Naive thymus-derived CD4-positive, alpha-beta T cell (primary cell): Measurements from ENCODE around the gene RAPGEF4. TPM values are rescaled to one million over a fixed set of nuclear protein-coding genes. Genes with fewer than 3 reads are reported as not detected.
"Not testable (repeated sequence)": the region's sequence is repeated elsewhere in the genome, so short reads cannot be mapped to it uniquely, and the experiment has no call there.

Experiments
- ATAC-seq: fragments of 150-1000 bp; cut with Tn5 transposase; 2 replicates; pipeline ENCODE4 v1.10.0; 2021; ENCODE audit warnings: mild to moderate bottlenecking, moderate library complexity
- CTCF ChIA-PET: fragments of 350-600 bp; sonication (Branson Sonifier 250); formaldehyde crosslinking; loops from one replicate; lab custom pipeline; 2021; ENCODE audit warnings: antibody characterized with exemption; lab: Charles Lee
- POLR2A ChIA-PET: fragments of 350-600 bp; sonication (Branson Sonifier 250); formaldehyde crosslinking; loops from one replicate; lab custom pipeline; 2021; ENCODE audit warnings: antibody characterized with exemption, inconsistent platforms; lab: Charles Lee
- DNase-seq, 9 donors: peaks; one replicate each; pipeline versions ENCODE4 v3.0.0 to v3.0.0-alpha.2; 2020 to 2022; ENCODE audit warnings: mixed read lengths in 1 of 9
- H3K27ac ChIP-seq: one replicate; pipeline ENCODE4 v1.7.0; 2013; ENCODE audit warnings: mild to moderate bottlenecking, low read depth, low read length, moderate library complexity
- H3K27me3 ChIP-seq, 2 donors: one replicate each; pipeline ENCODE4 v1.7.0; 2013; ENCODE audit warnings: low read length in 2 of 2, mild to moderate bottlenecking in 2 of 2, moderate library complexity in 2 of 2; ENCODE audit not compliant: control insufficient read depth in 2 of 2, insufficient read depth in 2 of 2
- H3K36me3 ChIP-seq, 3 experiments: 1 replicate in 2 of 3; 2 replicates in 1 of 3; pipeline ENCODE4 v1.7.0; 2013; ENCODE audit warnings: low read length in 3 of 3, mild to moderate bottlenecking in 3 of 3, moderate library complexity in 1 of 3; ENCODE audit not compliant: insufficient read depth in 3 of 3, control insufficient read depth in 2 of 3
- H3K4me1 ChIP-seq, 2 donors: one replicate each; pipeline ENCODE4 v1.7.0; 2013; ENCODE audit warnings: low read length in 2 of 2, mild to moderate bottlenecking in 2 of 2, moderate library complexity in 1 of 2; ENCODE audit not compliant: control insufficient read depth in 2 of 2, insufficient read depth in 2 of 2
- H3K4me3 ChIP-seq: 2 replicates; pipeline ENCODE4 v1.7.0; 2013; ENCODE audit warnings: mild to moderate bottlenecking, low read length
- H3K9me3 ChIP-seq, 3 experiments: 1 replicate in 2 of 3; 2 replicates in 1 of 3; pipeline ENCODE4 v1.7.0; 2013; ENCODE audit warnings: low read length in 3 of 3; ENCODE audit not compliant: control insufficient read depth in 2 of 3
- H3K27ac Mint-ChIP-seq, 9 donors: one replicate each; pipeline ENCODE4 v1.8.0; 2020 to 2022; ENCODE audit warnings: mixed read lengths in 9 of 9, mild to moderate bottlenecking in 8 of 9, moderate library complexity in 5 of 9, inconsistent platforms in 2 of 9
- H3K27me3 Mint-ChIP-seq, 5 donors: one replicate each; pipeline ENCODE4 v1.8.0; 2021 to 2022; ENCODE audit warnings: mixed read lengths in 5 of 5, mild to moderate bottlenecking in 1 of 5
- H3K36me3 Mint-ChIP-seq, 5 donors: one replicate each; pipeline ENCODE4 v1.8.0; 2020 to 2022; ENCODE audit warnings: mixed read lengths in 5 of 5, mild to moderate bottlenecking in 3 of 5, inconsistent platforms in 1 of 5
- H3K4me1 Mint-ChIP-seq, 7 donors: one replicate each; pipeline ENCODE4 v1.8.0; 2020 to 2022; ENCODE audit warnings: mixed read lengths in 7 of 7, mild to moderate bottlenecking in 3 of 7, inconsistent platforms in 1 of 7
- H3K4me3 Mint-ChIP-seq, 10 donors: one replicate each; pipeline ENCODE4 v1.8.0; 2020 to 2022; ENCODE audit warnings: mild to moderate bottlenecking in 10 of 10, mixed read lengths in 10 of 10, moderate library complexity in 6 of 10, inconsistent platforms in 2 of 10
- H3K9me3 Mint-ChIP-seq, 11 donors: one replicate each; pipeline ENCODE4 v1.8.0; 2020 to 2022; ENCODE audit warnings: mixed read lengths in 11 of 11, mild to moderate bottlenecking in 4 of 11, inconsistent platforms in 1 of 11, moderate library complexity in 1 of 11
- intact Hi-C, 2 donors: fragments of 100-400 bp; cut with micrococcal nuclease; formaldehyde crosslinking; loops; one replicate each; pipeline ENCODE4 v1.15.1; 2023
- polyA plus RNA-seq, 2 donors: library from polyadenylated mRNA; unstranded; fragments of 300-500 nt; fragmentation: Illumina TruSeq; gene quantifications; one replicate each; pipeline ENCODE4 v1.2.3, GENCODE V29; 2021
- total RNA-seq, 6 experiments: library from RNA in 5 of 6; stranded (reverse) in 5 of 6; gene quantifications; 1 replicate in 5 of 6; 2 replicates in 1 of 6; pipeline ENCODE4 v1.2.3 and lab custom pipeline; 2021 to 2026

The RAPGEF4 gene
- total and polyA plus RNA-seq, 7 experiments from 2014 or later: 0.39 to 2.5 (median 1.4) TPM; not detected in 2

GRCh38 chr2:173090973-173091660 lies 355.5 kb downstream of the RAPGEF4 start:
- H3K36me3 ChIP-seq: no peaks in the 10 kb centered on the region
- H3K4me3 Mint-ChIP-seq: no peak overlapping the region
- ATAC-seq: no peak

GRCh38 chr2:173091910-173092309 lies 356.3 kb downstream of the RAPGEF4 start:
- no peak for ATAC-seq
- Histone ChIP-seq H3K4me3 (no peak overlapping the region), H3K27ac (no peak overlapping the region), H3K9me3 (no peaks in the 10 kb centered on the region), H3K27me3 (no peaks in the 10 kb centered on the region), H3K36me3 (no peaks in the 10 kb centered on the region), H3K4me1 (no peaks in the 10 kb centered on the region)
- POLR2A ChIA-PET: no interaction called here
- Mint-ChIP-seq H3K27ac (no peak overlapping the region), H3K4me1 (no peaks in the 10 kb centered on the region), H3K27me3 (peaks cover 5 to 39% (median 9%) of the 10 kb centered on the region in 5 donors), H3K4me3 (no peak overlapping the region), H3K9me3 (no peaks in the 10 kb centered on the region), H3K36me3 (peaks cover 0 to 12% (median 0%) of the 10 kb centered on the region in 5 donors)
- intact Hi-C loops: loop anchor here in 1 of 2 donors (5.0 kb wide), 1 partner anchor 120 kb away; no protein-coding TSS in a partner anchor
- no peak for DNase-seq
- CTCF ChIA-PET: no interaction called here

More at GRCh38 chr2:173090973-173091660, 355.5 kb downstream of the RAPGEF4 start:
- intact Hi-C loops: loop anchor here in 1 of 2 donors (5.0 kb wide), 1 partner anchor 121 kb away; no protein-coding TSS in a partner anchor
- Mint-ChIP-seq H3K4me1 (no peaks in the 10 kb centered on the region), H3K36me3 (peaks cover 0 to 9% (median 0%) of the 10 kb centered on the region in 5 donors), H3K9me3 (no peaks in the 10 kb centered on the region), H3K27me3 (peaks cover 6 to 38% (median 10%) of the 10 kb centered on the region in 5 donors), H3K27ac (no peak overlapping the region)
- no peaks in the 10 kb centered on the region for H3K9me3 ChIP-seq
- no peaks in the 10 kb centered on the region for H3K4me1 ChIP-seq
- ChIA-PET POLR2A (no interaction called here), CTCF (interaction anchor here (0.7 kb wide), 1 partner anchor 96 kb away, joined by 3 read pairs; no protein-coding TSS in a partner anchor)
- no peak for DNase-seq
- H3K4me3 ChIP-seq: no peak overlapping the region
- no peaks in the 10 kb centered on the region for H3K27me3 ChIP-seq
- no peak overlapping the region for H3K27ac ChIP-seq

DNA sequence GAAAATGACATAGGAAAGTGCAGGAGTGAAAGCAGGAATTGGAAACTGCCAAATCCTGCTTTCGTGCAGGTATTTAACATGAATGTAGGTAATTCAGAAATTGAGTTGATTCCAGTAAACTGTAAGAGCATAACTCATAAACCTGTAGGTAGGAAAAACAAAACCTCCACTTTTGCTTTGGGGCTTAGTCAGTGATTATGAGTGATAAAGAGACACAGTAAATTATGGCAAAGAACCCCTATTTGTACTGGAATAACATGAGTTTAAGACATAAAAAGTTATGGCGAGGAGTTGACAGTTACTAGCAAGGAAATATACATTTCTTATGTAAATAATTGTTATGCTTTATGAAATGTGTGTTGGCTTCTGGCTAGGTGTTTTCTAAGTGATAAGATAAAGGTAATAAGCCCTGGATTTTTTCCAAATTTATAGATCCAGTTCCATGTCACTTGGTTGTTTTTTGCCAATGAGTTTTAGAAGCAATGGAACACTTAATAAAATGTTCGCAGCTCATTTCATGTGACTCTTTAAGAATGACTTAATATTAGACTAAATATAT lies 357.3 kb downstream of the RAPGEF4 start:
- ChIA-PET POLR2A (no interaction called here), CTCF (no interaction called here)
- Mint-ChIP-seq H3K36me3 (peaks cover 0 to 12% (median 0%) of the 10 kb centered on the region in 5 donors), H3K9me3 (no peaks in the 10 kb centered on the region), H3K27ac (no peak overlapping the region), H3K4me3 (no peak overlapping the region), H3K4me1 (no peaks in the 10 kb centered on the region), H3K27me3 (peaks cover 0 to 34% (median 5%) of the 10 kb centered on the region in 5 donors)
- no peak for DNase-seq
- no peak for ATAC-seq
- H3K36me3 ChIP-seq: no peaks in the 10 kb centered on the region
- H3K27ac ChIP-seq: no peak overlapping the region
- H3K4me3 ChIP-seq: no peak overlapping the region
- no peaks in the 10 kb centered on the region for H3K4me1 ChIP-seq
- no peaks in the 10 kb centered on the region for H3K27me3 ChIP-seq
- no peaks in the 10 kb centered on the region for H3K9me3 ChIP-seq
- intact Hi-C loops: loop anchor here in 1 of 2 donors (5.0 kb wide), 1 partner anchor 119 kb away; no protein-coding TSS in a partner anchor

DNA sequence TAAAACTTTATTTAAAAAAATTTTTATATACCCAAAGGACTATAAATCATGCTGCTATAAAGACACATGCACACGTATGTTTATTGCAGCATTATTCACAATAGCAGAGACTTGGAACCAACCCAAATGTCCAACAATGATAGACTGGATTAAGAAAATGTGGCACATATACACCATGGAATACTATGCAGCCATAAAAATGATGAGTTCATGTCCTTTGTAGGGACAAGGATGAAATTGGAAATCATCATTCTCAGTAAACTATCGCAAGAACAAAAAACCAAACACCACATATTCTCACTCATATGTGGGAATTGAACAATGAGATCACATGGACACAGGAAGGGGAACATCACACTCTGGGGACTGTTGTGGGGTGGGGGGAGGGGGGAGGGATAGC lies 358.0 kb downstream of the RAPGEF4 start:
- H3K27me3 ChIP-seq, ATAC-seq, DNase-seq, CTCF ChIA-PET, H3K9me3 Mint-ChIP-seq, H3K4me3 ChIP-seq, POLR2A ChIA-PET, H3K9me3 ChIP-seq, H3K4me1 Mint-ChIP-seq, H3K27ac ChIP-seq, H3K4me1 ChIP-seq, H3K4me3 Mint-ChIP-seq, H3K27ac Mint-ChIP-seq, H3K36me3 ChIP-seq: not testable (repeated sequence)
- Mint-ChIP-seq H3K27me3 (peaks cover 0 to 34% (median 5%) of the 10 kb centered on the region in 5 donors), H3K36me3 (peaks cover 0 to 12% (median 0%) of the 10 kb centered on the region in 5 donors)
- intact Hi-C loops: loop anchor here in 1 of 2 donors (5.0 kb wide), 1 partner anchor 119 kb away; no protein-coding TSS in a partner anchor

DNA sequence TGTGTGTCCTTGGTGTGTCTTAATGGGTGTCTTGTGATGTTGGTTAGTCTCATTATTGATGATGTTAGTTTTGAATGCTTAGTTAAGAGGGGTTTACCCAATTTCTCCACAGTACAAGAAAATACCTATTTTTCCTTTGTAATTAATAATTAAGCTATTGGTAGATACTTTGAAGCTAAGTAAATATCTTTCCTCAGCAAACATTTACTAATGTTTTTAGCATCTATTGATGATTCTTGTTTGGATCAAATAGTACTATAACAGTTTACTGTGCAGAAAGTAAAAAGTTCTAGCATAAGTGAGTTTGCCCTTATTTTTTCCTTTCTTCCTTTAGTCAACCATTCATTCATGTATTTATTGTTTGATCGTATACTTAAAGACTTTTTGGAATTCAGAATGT lies 359.1 kb downstream of the RAPGEF4 start:
- Histone ChIP-seq H3K27me3 (no peaks in the 10 kb centered on the region), H3K36me3 (no peaks in the 10 kb centered on the region), H3K27ac (no peak overlapping the region), H3K4me3 (no peak overlapping the region), H3K4me1 (no peaks in the 10 kb centered on the region), H3K9me3 (no peaks in the 10 kb centered on the region)
- Mint-ChIP-seq H3K27me3 (peaks cover 0 to 34% (median 5%) of the 10 kb centered on the region in 5 donors), H3K36me3 (peaks cover 0 to 12% (median 0%) of the 10 kb centered on the region in 5 donors), H3K4me3 (no peak overlapping the region), H3K9me3 (no peaks in the 10 kb centered on the region), H3K27ac (no peak overlapping the region), H3K4me1 (no peaks in the 10 kb centered on the region)
- POLR2A ChIA-PET: no interaction called here
- ATAC-seq (no peak), DNase-seq (no peak)
- intact Hi-C loops: loop anchor here in 1 of 2 donors (5.0 kb wide), 1 partner anchor 118 kb away; no protein-coding TSS in a partner anchor
- CTCF ChIA-PET: no interaction called here

DNA sequence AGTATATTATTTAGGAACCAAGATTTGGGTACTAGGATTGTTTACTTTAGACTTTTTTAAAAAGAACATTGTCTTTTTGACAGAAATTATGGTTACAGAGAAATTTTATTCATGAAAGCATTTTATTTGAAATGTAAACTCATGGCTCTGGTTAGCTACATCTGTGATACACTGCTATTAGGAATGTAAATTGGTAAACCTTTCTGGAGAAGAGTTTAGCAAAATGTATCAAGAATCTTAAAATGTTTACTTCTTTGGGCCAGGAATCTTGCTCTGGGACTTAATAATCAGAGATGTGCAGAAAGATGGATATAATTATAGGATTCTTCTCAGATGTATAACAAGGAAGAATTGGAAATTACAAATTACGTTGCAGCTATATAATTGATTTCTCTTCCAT lies 359.7 kb downstream of the RAPGEF4 start:
- no peaks in the 10 kb centered on the region for H3K36me3 ChIP-seq
- H3K4me3 ChIP-seq: no peak overlapping the region
- no peak for ATAC-seq
- no peaks in the 10 kb centered on the region for H3K4me1 ChIP-seq
- Mint-ChIP-seq H3K9me3 (no peaks in the 10 kb centered on the region), H3K4me3 (no peak overlapping the region), H3K4me1 (no peaks in the 10 kb centered on the region), H3K36me3 (peaks cover 0 to 12% (median 0%) of the 10 kb centered on the region in 5 donors), H3K27ac (no peak overlapping the region), H3K27me3 (peaks cover 0 to 30% (median 5%) of the 10 kb centered on the region in 5 donors)
- no peak for DNase-seq
- no peaks in the 10 kb centered on the region for H3K9me3 ChIP-seq
- intact Hi-C loops: no loop called here
- H3K27me3 ChIP-seq: no peaks in the 10 kb centered on the region
- H3K27ac ChIP-seq: no peak overlapping the region
- ChIA-PET POLR2A (no interaction called here), CTCF (no interaction called here)
